ENCODE measurements around the gene CCDC51.

Gene CCDC51

GRCh38 chr3:48418140-48418539 is 21.8 kb downstream of the CCDC51 start:
- no peak for DNase-seq

- DNase-seq = no peak
These were observed 22.3 kb downstream of the CCDC51 start for GRCh38 chr3:48417529-48418108.

- no peak for DNase-seq
These were observed 23.4 kb downstream of the CCDC51 start for GRCh38 chr3:48416546-48416945.

- DNase-seq = no peak
These were observed 23.8 kb downstream of the CCDC51 start for GRCh38 chr3:48416091-48416505.

GRCh38 chr3:48415251-48415953 is 24.5 kb downstream of the CCDC51 start:
- no peak for DNase-seq

- no peak for DNase-seq
These were observed 25.3 kb downstream of the CCDC51 start for GRCh38 chr3:48414376-48415250.

GRCh38 chr3:48413611-48414010 is 26.3 kb downstream of the CCDC51 start:
- DNase-seq = no peak

- no peak for DNase-seq
These were observed 26.8 kb downstream of the CCDC51 start for GRCh38 chr3:48413086-48413485.

GRCh38 chr3:48412375-48413001 is 27.4 kb downstream of the CCDC51 start:
- DNase-seq = no peak

GRCh38 chr3:48411606-48412374 is 28.1 kb downstream of the CCDC51 start:
- DNase-seq = no peak

- no peak for DNase-seq
These were observed 28.8 kb downstream of the CCDC51 start for GRCh38 chr3:48411041-48411588.

GRCh38 chr3:48410205-48411040 is 29.5 kb downstream of the CCDC51 start:
- DNase-seq = no peak

- DNase-seq = no peak
These were observed 30.4 kb downstream of the CCDC51 start for GRCh38 chr3:48409291-48410201.

- no peak for DNase-seq
These were observed 31.1 kb downstream of the CCDC51 start for GRCh38 chr3:48408823-48409281.

- no peak for DNase-seq
These were observed 32.3 kb downstream of the CCDC51 start for GRCh38 chr3:48407542-48408099.

GRCh38 chr3:48406443-48407431 is 33.2 kb downstream of the CCDC51 start:
- DNase-seq = no peak

- no peak for DNase-seq
These were observed 33.9 kb downstream of the CCDC51 start for GRCh38 chr3:48405971-48406370.

- no peak for DNase-seq
These were observed 34.5 kb downstream of the CCDC51 start for GRCh38 chr3:48405343-48405881.
